Lung (tissue), 12 donors: ENCODE data around the gene GTF3C5. TPM values are rescaled to one million over a fixed set of nuclear protein-coding genes. Genes with fewer than 3 reads are reported as not detected.

Experiments used
- ATAC-seq: fragments of 200-7000 bp; cut with Tn5 transposase; one replicate; pipeline ENCODE4 v1.9.1; 2020; ENCODE audit warnings: moderate number of reproducible peaks; ENCODE audit not compliant: insufficient read depth, low FRiP score
- DNase-seq, 3 donors: peaks; one replicate each; pipeline ENCODE4 v3.0.0-alpha.2; 2013 to 2017
- H3K27ac ChIP-seq, 2 donors: one replicate each; pipeline ENCODE4 v1.5.1; 2013; ENCODE audit warnings: mild to moderate bottlenecking in 2 of 2, moderate library complexity in 2 of 2, control low read depth in 1 of 2, inconsistent platforms in 1 of 2, low read depth in 1 of 2, low read length in 1 of 2
- H3K27me3 ChIP-seq, 3 donors: one replicate each; pipeline ENCODE4 v1.5.1; 2013; ENCODE audit warnings: low read length in 2 of 3; ENCODE audit not compliant: control insufficient read depth in 3 of 3, insufficient read depth in 3 of 3
- H3K36me3 ChIP-seq, 4 donors: one replicate each; pipeline ENCODE4 v1.5.1; 2013; ENCODE audit warnings: low read length in 4 of 4, mild to moderate bottlenecking in 1 of 4, moderate library complexity in 1 of 4; ENCODE audit not compliant: control insufficient read depth in 4 of 4, insufficient read depth in 4 of 4
- H3K4me1 ChIP-seq, 5 donors: one replicate each; pipeline ENCODE4 v1.5.1; 2013; ENCODE audit warnings: low read length in 5 of 5, mild to moderate bottlenecking in 2 of 5, moderate library complexity in 1 of 5; ENCODE audit not compliant: control insufficient read depth in 5 of 5, insufficient read depth in 5 of 5
- H3K4me3 ChIP-seq: one replicate; pipeline ENCODE4 v1.5.1; 2013; ENCODE audit warnings: mild to moderate bottlenecking, control low read depth, moderate library complexity
- H3K9ac ChIP-seq, 2 donors: one replicate each; pipeline ENCODE4 v1.5.1; 2013; ENCODE audit warnings: low read length in 2 of 2, control low read depth in 1 of 2; ENCODE audit not compliant: insufficient read depth in 1 of 2
- H3K9me3 ChIP-seq, 4 donors: one replicate each; pipeline ENCODE4 v1.5.1; 2013; ENCODE audit warnings: low read length in 3 of 4, mild to moderate bottlenecking in 1 of 4, moderate library complexity in 1 of 4; ENCODE audit not compliant: control insufficient read depth in 4 of 4, insufficient read depth in 3 of 4
- CTCF ChIP-seq: IDR thresholded peaks from 2 replicates; pipeline ENCODE4 v1.5.1; 2012; ENCODE audit warnings: mild to moderate bottlenecking; ENCODE audit errors: control extremely low read depth, extremely low read depth
- WGBS, 2 donors: extraction: QIAGEN DNeasy Blood & Tissue Kit; methylation state at CpG; one replicate each; pipeline ENCODE4 v1.1.7; 2013; 5-methylcytosine and 5-hydroxymethylcytosine counted together
- polyA plus RNA-seq, 2 donors: library from polyadenylated mRNA; stranded (reverse); fragments of 200-250 nt; gene quantifications; one replicate each; pipeline ENCODE4 v1.2.1, GENCODE V29; 2013
- total RNA-seq, 2 donors: library from RNA; depleted of rRNA in 1 of 2; stranded (reverse); fragments of >200 nt in 1 of 2; gene quantifications; one replicate each; pipeline ENCODE4 v1.2.1, GENCODE V29; 2014 to 2021
- donor health status: control.
- donor health status: control.
- donor health status: Bipolar disorder and iron deficiency.
- donor health status: healthy.
- donor health status: DM: yes; HTN: yes; CAD: no.

Gene GTF3C5
- total and polyA plus RNA-seq, 4 donors = 41.0 to 60.0 (median 45.5) TPM

DNA sequence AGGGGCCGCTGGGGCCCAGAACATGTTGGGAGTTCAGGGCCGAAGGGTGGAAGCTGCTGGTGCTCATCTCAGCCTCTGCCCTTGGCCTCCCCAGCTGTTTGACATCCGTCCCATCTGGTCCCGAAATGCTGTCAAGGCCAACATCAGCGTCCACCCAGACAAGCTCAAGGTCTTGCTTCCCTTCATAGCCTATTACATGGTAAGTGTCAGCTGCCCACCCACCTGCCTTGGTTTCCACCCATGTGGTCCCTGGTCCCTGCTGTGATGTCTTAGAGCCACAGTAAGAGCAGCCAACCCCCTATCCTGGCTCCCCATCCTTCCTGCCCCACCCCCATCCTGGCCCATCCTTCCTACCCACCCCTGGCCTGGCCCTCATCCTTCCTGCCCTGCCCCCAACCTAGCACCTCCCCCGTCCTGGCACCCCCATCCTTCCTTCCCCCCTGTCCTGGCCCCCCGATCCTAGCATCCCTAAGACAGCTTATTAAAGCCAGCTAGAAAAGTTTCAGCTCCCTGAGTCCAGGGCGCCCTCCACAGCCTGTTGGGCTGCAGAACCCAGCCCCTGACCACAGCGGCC lies 21.3 kb downstream of the GTF3C5 start:
- DNase-seq = no peak

DNA sequence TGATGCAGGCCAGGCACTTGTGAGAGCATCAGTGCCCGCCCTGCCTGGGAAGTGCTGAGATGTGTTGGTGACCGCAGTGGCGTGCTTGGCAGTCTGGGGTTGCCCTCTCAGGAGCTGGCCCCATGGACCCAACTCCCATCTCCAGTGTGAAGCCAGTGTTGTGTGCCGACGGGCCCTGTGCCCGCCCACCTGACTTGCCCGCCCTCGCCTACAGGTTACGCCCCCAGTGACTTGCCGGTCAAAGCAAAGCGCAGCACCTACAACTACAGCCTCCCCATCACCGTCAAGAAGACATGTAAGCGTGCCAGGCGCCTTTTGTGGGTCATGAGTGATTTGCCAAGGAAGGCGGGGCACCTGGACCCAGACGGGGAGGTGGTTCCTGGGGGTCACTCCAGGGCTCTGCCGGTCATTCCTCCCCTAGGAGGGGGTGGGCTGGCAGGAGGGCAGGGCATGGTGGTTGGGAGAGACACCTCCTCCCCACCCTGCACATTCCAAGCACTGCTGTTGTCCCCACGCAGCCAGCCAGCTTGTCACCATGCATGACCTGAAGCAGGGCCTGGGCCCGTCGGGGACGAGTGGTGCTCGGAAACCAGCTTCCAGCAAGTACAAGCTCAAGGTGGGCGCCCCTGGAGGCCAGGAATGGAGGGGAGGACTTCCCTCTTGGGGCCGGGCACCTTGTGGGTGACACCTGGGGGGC lies 23.5 kb downstream of the GTF3C5 start:
- no peak for TF ChIP-seq CTCF
- Histone ChIP-seq H3K9me3 (no peaks in the 10 kb centered on the region), H3K36me3 (peaks cover 6 to 78% (median 30%) of the 10 kb centered on the region in 4 donors), H3K4me3 (no peak overlapping the region), H3K9ac (no peak overlapping the region), H3K27ac (peak overlapping the region in 1 of 2 donors; percentile 56), H3K27me3 (no peaks in the 10 kb centered on the region), H3K4me1 (peaks cover 0 to under 1% (median 0%) of the 10 kb centered on the region in 5 donors)
- whole genome bisulfite sequencing, 2 donors = 92 to 94% methylated on average over 24 of the region's 24 CpGs
- DNase-seq (no peak), ATAC-seq (no peak)

More for the DNA sequence above, 21.3 kb downstream of the GTF3C5 start:
- TF ChIP-seq CTCF = no peak
- H3K4me1 ChIP-seq = no peaks in the 10 kb centered on the region
- no peak overlapping the region for H3K27ac ChIP-seq
- no peaks in the 10 kb centered on the region for H3K27me3 ChIP-seq
- WGBS, 2 donors = 91 to 93% methylated on average over 9 of the region's 9 CpGs
- no peak overlapping the region for H3K9ac ChIP-seq
- ATAC-seq = no peak
- peaks cover 6 to 71% (median 33%) of the 10 kb centered on the region in 4 donors for H3K36me3 ChIP-seq
- H3K4me3 ChIP-seq = no peak overlapping the region
- H3K9me3 ChIP-seq = no peaks in the 10 kb centered on the region

DNA sequence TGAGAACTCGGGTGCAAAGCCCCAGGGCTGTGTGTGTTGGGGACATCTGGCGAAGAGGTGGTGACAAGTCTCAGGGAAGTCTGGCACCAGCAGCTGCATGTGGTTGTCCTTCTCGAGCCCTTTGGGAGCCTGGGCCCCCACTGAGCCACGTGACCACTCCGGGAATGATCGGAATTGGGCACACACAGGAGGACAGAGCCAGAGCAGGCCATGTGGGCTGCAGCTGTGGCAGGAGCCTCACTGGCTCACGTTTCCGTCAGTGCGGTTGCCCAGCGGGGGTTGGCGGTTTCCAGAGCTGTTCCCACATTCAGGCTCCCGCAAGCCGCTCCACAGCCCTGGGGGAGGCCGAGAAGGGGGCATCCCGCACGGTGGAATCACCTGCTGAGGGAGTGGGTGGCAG lies 24.2 kb downstream of the GTF3C5 start:
- DNase-seq = no peak

More for the DNA sequence above, 24.2 kb downstream of the GTF3C5 start:
- no peak overlapping the region for H3K4me3 ChIP-seq
- ATAC-seq = no peak
- no peak for TF ChIP-seq CTCF
- H3K4me1 ChIP-seq = peaks cover 0 to 5% (median 0%) of the 10 kb centered on the region in 5 donors
- H3K27ac ChIP-seq = peak overlapping the region in 1 of 2 donors; percentile 56
- H3K9ac ChIP-seq = no peak overlapping the region
- no peaks in the 10 kb centered on the region for H3K27me3 ChIP-seq
- 88 to 93% methylated on average over 16 of the region's 16 CpGs for WGBS, 2 donors
- peaks cover 6 to 75% (median 27%) of the 10 kb centered on the region in 4 donors for H3K36me3 ChIP-seq
- H3K9me3 ChIP-seq = no peaks in the 10 kb centered on the region
